ENCODE measurements around the gene USF1.

USF1 gene, protein sequence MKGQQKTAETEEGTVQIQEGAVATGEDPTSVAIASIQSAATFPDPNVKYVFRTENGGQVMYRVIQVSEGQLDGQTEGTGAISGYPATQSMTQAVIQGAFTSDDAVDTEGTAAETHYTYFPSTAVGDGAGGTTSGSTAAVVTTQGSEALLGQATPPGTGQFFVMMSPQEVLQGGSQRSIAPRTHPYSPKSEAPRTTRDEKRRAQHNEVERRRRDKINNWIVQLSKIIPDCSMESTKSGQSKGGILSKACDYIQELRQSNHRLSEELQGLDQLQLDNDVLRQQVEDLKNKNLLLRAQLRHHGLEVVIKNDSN

DNA sequence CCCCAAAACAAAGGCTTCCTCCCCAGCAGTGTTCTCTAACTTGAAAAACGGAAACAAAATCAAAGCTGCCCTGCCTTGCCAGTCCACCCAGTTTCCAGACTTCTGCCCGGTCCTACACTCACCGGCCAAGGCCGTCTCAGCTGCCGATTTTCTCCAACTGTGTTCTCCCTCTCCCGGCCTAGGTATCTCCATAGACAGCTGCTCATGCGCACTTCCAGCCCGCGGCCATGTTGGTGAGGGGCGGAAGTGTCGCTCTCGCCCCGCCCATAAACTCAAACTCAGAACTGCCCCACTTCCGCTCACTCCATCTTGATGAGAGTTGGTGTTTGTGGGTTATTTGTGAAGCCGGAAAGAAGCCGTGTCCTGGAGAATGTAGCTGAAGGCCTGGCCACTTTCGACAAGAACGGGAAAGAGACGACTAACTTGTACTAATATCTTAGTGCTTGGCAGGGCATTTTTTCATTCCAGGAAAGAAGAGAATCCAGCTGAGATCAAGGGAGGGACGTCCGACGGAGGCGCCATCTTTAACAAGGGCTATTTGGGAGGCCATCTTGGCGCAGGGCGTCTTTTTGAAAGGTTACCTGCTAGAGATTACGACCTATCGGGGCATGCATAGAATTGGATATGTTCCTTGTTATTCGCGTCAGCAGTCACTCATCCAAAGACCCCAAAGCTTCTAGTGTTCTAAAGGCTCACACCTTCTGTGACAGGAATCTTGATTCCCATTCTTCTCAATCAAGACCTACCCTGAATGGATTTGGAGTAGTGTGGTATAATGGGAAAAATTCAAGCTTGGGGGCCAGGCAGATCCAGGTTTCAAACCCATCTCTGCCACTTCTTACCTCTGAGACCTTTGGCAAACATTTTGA lies at the start of gene USF1:
Gene USF1 (minus strand): TSS at position 242 of the 869 bp plus-strand sequence. CDS start 2,702 bp downstream, outside the sequence.
- DNase-seq (ENCODE audit: low read depth), result peak; percentile 86

DNA sequence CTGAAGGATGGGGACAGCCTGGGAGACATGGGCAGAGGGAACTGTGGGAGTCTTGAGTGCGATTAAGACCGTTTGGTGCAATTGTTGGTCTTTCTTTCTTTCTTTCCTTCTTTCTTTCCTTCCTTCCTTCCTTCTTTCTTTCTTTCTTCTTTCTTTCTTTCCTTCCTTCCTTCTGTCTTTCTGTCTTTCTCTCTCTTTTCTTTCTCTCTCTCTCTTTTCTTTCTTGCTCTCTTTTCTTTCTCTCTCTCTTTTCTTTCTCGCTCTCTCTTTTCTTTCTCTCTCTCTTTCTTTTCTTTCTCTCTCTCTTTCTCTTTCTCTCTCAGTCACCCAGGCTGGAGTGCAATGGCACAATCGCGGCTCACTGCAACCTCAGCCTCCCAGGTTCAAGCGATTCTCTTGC lies 49.5 kb upstream of the USF1 start:
- no peak for DNase-seq (ENCODE audit: low read depth)

DNA sequence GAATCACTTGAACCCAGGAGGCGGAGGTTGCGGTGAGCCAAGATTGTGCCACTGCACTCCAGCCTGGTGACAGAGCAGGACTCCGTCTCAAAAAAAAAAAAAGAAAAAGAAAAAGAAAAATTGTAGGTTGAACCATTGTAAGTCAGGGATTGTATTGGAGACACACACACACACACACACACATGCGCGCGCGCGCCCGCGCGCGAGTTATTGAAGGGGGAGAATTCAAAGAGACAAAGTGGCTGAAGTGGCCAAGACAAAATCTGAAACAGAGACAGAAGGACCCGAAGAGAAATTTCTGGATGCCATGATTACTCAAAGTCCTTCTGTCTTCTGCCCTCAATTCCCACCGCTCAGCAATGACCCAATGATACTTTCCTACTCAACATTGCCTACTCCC lies 48.7 kb upstream of the USF1 start:
- no peak for DNase-seq (ENCODE audit: low read depth)

DNA sequence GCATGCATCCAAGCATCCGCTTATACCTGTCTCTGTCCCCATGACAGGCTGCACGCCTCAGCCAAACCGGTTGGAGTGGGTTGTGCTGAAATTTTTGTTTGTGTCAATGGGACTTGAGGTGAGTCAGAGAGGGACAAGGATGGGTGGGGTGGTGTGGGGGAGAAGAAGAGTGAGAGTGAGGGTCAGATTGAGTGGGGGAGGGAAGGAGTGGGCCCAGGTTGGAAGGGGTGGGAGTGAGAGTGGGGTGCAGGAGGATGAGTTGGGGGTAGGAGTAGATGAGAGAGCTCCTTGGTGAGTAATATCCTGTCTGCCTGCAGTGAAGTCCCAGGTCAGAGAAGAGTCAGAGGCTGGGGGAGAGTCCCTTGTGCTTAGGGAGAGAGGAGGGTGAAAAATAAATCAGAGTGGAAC lies 46.8 kb upstream of the USF1 start:
- peak; percentile 26 for DNase-seq (ENCODE audit: low read depth)

DNA sequence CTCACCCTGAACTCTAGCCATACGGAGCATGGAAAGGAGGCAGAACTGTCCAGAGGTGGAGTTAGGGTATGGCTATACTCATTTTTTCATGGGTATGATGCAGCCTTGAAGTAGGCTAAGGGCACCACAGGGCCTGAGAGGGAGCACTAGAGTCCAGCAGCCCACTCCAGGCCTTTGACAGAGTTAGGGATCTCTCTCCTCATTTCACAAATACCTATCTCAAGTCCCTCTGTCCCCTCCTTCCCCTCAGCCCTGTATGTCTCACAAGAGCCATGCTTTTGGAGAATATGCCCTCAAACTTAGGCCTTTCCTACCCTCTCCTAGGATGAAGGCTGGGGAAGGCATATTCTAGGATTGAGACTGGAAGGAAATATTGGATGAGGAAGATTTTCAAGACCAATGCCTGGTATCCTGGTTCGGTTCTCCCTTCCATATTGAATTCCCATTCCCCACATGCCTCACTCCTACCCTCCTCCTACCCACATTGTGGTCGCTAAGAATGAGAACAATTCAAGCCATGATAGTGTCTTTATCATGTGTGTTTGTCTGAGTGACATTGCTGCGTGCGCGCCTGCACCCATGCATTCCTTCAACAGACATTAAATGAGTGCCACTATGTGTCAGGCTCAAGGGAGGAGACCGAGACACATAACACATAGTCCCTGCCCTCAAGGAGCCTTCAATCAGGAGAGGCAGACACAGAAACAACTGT lies 46.2 kb upstream of the USF1 start:
- DNase-seq (ENCODE audit: low read depth), result no peak

DNA sequence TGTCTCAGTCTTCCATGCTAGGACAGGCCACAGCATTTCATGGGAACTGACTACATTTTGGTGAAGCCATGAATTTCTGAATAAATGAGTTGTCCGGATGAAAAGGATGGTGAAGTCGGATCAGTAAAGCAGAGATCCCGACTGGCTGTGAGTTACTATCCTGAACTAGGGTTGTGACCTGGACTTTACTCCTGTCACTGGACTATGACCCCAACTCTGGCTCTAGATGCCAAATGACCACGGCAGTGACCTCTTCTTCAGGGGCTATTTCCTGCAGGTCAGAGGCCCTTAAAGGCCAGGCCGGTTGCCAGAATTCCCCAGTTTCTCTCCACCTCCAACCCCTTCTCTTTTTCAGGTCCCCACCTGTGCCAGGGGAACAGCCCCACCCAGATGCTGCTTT lies 45.3 kb upstream of the USF1 start:
- no peak for DNase-seq (ENCODE audit: low read depth)

DNA sequence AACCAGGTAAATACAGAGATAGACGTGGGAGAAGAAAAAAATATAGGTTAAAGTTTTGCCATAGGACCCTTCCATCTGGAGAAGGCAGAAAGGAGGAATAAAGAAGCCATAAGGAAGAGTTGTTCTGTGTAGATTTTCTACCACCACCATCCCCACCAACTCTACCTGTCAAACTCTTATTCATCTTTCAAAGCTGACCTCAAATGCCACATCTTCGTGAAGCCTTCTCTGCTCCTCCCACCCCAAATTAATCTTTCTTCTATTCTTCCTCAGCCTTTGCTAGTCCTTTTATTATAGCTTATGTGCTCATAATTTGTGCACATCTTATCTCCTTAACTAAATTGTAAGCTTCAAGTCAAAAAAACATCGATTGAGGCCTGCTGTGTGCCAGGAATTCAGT lies 44.8 kb upstream of the USF1 start:
- DNase-seq (ENCODE audit: low read depth), result no peak

DNA sequence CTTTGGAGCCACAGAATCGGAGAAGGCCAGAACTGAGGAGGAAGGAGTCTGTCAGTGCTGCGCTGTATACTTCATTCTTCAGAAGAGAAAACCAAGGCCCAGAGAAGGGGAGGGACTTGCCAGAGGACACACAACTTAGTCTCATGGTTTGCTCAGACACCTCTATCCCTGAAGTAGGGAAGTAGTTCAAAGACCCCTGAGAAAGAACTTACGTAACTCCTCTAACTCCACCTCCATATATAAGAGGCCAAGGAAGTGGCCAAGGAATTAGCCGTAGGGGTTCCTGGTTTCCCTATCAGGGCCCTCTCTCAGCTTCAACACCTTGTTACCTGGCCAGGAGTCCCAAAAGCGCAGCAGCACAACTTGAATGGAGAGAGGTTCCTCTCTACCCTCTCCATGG lies 44.2 kb upstream of the USF1 start:
- no peak for DNase-seq (ENCODE audit: low read depth)

DNA sequence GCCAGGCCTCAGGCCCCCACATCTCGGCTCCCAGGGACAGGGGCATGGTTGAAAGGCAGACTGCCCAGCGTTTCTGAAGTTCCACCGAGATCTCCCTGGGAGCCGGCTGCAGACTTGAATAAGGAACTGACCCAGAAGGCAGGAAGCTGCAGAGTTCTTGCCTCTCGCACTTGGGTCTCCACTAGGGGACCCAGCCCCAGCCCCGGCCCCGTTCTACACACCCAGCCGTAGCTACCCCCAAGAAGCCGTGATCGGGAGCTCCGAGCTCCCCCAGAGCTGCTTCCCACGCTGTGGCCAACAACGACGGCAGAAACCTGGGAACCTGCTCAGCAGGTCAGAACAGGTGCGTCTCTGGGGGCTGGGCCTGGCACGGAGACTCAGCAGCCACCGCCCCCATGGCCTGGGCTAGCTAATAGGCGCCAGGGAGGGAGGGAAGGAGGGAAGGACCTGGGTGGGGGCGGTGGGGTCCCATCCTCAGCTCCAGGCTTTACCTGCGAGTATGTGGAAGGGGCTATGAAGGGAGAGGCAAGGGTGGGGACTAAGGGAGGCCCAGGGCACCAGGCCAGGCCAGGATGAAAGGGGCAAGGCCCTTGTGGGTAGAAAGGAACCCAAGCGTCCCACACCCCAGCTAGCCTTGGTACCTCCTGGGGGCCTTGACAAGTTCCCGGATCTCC lies 43.6 kb upstream of the USF1 start, which contains the start of gene NECTIN4:
Gene NECTIN4 (minus strand): TSS at position 308 of the 674 bp plus-strand sequence. CDS start 262 bp downstream, at position 46.
- no peak for DNase-seq (ENCODE audit: low read depth)

DNA sequence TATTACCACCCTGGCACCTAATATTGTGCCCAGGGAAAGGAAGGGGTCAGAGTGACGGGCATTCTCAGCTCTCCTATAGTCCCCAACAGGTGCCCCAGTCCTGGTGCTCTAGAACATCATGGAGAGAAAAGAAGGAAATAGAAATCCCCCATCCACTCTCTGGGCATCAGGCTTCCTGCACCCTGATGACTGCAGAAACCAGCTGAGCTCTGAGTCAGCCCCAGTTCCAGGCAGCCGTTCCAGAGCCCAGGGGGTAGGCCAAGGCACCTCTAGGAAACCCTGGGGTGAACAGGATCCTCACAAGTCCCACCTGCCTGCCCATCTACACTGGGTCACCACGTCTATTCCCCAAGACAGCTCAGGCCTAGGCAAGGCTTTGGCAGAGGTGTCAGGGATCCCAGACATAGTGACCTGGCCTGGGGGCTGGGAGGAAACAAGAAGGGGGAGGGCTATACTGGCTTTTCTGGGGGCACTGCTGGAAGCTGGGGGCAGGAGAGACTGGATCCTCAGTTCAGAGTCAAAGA lies 42.9 kb upstream of the USF1 start:
- no peak for DNase-seq (ENCODE audit: low read depth)

DNA sequence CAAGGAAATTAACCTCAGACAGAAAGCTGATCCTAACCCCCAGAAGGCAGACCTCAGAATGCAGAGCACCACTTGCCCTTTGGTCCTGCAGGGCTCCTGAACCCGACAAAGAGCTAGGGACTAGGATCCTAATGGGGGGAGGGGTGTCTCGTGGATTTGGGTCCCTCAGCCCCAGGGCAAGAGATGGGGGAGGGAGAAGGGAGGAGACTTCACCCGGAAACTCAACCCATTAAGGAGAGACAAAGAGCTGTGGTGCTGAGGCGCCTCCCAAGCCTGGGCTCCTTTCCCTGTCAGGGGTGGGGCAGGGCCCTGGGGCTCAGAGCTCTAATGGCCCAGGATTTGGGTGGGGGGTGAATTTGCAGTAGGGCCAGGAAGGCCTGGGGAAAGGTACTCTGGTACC lies 40.7 kb upstream of the USF1 start:
- no peak for DNase-seq (ENCODE audit: low read depth)

DNA sequence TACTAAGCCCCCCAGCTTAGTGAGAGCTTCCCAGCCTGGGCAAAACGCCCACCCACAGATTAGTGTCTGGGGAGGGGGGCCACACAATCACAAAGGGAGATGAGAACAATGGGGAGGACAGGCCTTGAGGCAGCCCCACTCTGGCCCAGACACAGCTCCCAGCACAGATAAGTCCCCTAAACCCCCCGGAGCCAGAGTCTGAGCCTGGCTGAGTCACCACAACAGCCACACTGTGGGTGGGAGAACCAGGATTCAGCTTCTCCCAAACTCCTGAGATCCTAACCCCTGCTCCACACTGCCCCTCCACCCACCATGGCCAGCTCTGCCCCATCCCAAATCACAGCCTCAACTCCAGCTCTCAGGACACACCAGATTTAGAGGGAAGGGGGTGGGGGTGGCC lies 39.4 kb upstream of the USF1 start:
- DNase-seq (ENCODE audit: low read depth), result no peak

DNA sequence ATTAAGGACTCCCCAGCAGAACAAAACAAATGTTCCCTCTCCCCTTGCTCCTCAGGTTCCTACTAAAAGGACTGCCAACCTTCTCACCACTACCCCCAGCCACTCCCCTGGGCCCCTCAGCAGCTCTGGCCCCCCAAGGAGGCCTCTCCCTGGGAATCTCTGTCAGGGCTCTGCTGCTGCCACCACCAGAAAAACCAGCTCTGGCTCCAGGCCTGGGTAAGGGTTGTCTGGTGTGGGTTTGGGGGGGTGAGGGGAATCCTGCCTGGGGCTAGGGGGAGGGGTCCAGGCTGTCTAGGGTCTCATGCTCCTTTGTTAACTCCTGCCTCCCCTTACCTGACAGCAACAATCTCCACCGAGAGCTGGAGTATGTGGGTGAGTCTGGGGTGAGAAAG lies 38.8 kb upstream of the USF1 start:
- DNase-seq (ENCODE audit: low read depth), result no peak

DNA sequence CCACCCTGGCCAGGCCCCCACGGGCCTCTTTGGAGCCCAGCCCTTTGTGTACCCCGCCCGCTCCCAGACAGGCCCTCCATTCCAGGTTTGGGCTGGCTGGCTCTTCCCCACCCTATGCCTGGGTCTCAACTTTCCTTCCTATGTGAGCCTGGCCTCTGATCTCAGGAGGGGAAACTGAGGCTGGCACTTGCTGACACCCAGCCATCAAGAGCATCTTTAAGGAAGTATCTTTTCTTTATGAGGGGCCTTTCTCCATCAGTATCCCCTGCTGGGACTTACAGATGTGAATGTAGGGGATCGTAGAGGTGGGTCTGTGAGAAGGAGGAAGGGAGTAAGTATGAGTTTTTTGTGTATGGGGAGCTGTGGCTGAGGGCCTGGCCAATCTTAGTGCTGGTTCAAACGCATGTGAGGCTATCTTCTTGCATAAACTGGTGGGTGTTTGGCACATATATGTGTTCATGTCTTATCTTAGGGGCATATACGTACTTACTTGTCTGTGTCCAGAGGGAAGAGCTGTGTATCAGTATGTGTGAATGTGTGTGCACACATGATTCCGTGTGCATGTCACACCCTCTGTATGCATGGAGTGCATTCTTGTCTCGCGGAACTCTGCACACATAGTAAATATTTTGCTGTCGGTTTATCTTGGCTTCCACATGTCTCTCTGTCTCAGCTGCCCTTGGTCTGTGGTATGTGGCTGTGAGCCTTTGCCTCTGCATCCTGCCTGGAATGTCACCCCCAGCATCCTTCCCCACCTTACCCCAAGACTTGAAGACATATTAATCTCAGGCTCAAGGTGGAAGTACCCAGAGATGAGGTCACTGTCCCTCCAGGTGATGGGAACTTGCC lies 38.2 kb upstream of the USF1 start:
- DNase-seq (ENCODE audit: low read depth), result no peak

DNA sequence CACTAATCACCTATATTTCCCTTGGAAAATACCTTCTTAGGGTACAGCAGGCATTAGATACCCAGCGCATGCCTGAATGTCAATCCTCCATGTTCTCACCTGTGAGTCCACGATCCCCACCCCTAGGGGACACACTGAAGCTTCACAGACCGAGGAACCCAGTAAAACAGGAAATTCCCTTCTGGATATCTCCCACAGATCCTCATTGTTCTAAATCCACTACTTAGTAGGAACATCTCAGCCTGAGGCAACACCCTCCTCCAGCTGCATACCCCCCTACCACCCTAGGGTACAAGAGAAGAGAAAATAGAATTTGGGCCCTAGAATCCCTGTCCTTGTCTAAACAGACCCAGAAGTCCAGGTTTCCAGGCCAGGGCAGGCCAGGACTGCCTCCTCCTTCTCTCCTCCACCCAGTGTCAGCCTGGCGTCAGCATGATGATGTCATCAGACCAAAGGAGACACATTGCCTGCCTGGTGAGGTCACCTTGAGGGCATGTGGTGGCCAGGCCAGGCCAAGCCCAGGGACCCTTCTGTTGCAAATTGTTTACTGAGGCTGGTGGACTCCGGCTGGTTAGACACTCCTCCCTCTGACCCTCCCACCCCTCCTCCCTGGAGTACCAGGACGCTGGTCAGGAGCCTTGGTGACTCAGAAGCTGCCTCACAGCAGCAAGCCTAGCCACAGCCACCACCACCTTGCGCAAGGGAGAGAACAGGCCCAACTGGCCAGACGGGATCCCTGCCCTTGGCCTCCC lies 37.4 kb upstream of the USF1 start:
- no peak for DNase-seq (ENCODE audit: low read depth)

DNA sequence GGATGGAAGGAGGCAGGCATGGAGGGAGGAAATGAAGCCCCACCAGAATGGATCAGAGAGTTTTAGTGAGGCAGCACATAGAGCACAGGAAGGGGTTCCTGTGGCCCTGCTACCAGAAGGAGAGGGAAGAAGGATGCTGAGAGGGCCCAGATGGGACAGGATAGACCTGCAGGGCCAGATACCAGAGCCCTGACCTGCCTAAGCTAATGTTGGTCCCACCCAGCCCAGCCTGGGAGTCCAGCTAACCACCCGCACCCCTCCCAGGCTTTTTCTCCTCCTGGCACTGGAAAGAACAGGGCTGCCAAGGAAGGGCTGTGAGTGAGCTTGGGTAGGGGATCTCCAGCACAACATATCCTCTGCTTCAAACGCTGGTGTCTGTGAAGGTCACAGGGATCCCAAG lies 36.7 kb upstream of the USF1 start:
- DNase-seq (ENCODE audit: low read depth), result no peak

DNA sequence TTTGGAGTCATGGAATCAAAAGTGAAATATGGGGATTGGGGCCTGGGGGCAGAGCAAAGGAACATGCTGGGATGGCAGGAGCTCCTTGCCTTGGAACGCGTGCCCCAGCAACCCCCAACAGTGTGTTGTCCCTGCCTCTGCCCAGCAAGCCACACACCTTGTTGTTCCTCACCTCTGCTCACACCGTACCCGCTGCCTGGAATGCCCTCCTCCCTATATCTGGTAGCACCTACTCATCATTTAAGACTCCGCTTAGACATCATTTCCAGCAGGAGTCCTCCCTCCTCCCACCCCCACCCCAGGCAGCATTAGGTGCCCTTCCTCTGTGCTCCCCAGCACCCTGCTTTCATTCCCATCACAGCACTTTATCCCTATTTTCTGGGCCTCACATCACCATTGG lies 35.7 kb upstream of the USF1 start:
- DNase-seq (ENCODE audit: low read depth), result no peak

DNA sequence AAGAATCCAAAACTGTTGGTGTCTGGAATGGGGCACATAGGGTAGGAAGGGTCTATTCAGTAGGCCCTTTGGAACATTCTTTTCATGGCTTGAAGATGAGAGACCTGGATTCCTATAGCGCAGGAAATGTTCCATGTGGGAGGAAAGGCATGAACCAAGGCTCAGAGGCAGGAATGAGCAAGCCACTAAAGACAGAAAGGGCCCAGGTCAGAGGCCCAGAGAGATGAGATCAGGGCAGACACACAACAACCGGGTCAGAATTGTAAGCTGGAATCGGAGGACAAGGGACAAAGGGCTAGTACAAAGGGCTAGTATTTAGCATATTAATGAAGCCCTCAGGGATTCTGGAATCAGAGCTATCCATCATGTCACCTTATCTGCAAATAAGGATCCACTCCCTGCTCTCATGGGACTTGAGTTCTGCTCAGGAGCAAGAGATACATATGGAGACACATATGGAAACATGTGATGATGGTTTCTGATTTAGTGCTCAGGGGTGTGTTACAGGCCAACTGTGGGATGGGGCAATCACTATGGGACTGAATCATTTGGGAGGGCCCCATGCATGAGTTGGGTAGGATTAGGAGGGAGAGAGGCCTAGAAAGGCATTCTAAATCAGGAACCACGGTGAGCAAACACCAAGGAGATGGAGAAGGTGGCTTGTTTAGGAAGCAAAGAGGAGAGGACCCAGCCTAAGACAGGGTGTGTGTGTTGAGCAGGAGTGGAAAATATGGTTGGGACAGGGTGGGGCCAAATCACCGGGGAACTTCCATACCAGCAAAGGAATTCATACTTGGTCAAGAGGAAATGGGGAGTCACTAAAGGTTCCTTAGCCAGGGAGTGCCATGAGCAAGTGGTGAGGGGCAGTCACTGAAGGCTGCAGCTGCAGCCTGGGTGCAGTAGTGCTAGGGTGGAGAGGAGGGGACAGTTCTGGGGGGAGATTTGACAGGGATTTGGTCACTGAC lies 34.9 kb upstream of the USF1 start:
- DNase-seq (ENCODE audit: low read depth), result no peak
